ENCODE measurements around the gene DDOST. TPM values are rescaled to one million over a fixed set of nuclear protein-coding genes. Genes with fewer than 3 reads are reported as not detected.

The DDOST gene
- total RNA-seq, 2 experiments from 2014 or later = 140 to 159 TPM

GRCh38 chr1:20658166-20658915, 2.8 kb downstream of the DDOST start:
- TF ChIP-seq CTCF (IDR thresholded peaks at IDR 0.05) = no peak
- peaks cover 36% of the 10 kb centered on the region for H3K4me1 Mint-ChIP-seq (ENCODE audit: low read depth)
- intact Hi-C loops (cut with micrococcal nuclease) = no loop called here
- peak overlapping the region; percentile 85 for H3K4me3 Mint-ChIP-seq
- peaks cover 54% of the 10 kb centered on the region for H3K36me3 Mint-ChIP-seq (ENCODE audit: low read depth)
- H3K27ac Mint-ChIP-seq = peak overlapping the region; percentile 99
- ATAC-seq (no peak), DNase-seq (peak; percentile 23)
- ChIA-PET CTCF (interaction anchor here (0.8 kb wide), 1 partner anchor 37 kb away, joined by 3 read pairs; no protein-coding TSS in a partner anchor), POLR2A (interaction anchor here (0.6 to 3.6 kb wide), 3 partner anchors 10 to 162 kb away, joined by 3 to 19 read pairs (median 3); partner anchors contain the start of gene MUL1)
- H3K27me3 Mint-ChIP-seq = no peaks in the 10 kb centered on the region
- H3K9me3 Mint-ChIP-seq = no peaks in the 10 kb centered on the region

- Mint-ChIP-seq H3K27me3 (no peaks in the 10 kb centered on the region), H3K4me3 (no peak overlapping the region), H3K9me3 (no peaks in the 10 kb centered on the region), H3K4me1 (ENCODE audit: low read depth) (peaks cover 28% of the 10 kb centered on the region), H3K27ac (peak overlapping the region; percentile 77), H3K36me3 (ENCODE audit: low read depth) (peaks cover 66% of the 10 kb centered on the region)
- TF ChIP-seq CTCF (IDR thresholded peaks at IDR 0.05) = no peak
- intact Hi-C loops (cut with micrococcal nuclease) = no loop called here
- ATAC-seq = no peak
- ChIA-PET POLR2A (interaction anchor here (1.0 kb wide), 1 partner anchor 11 kb away, joined by 4 read pairs; no protein-coding TSS in a partner anchor), CTCF (interaction anchor here (2.5 kb wide), 1 partner anchor 40 kb away, joined by 6 read pairs; no protein-coding TSS in a partner anchor)
- no peak for DNase-seq
Observed at GRCh38 chr1:20657024-20657423, 4.1 kb downstream of the DDOST start.

GRCh38 chr1:20654104-20654690, 7.0 kb downstream of the DDOST start:
- H3K4me1 Mint-ChIP-seq (ENCODE audit: low read depth) = peaks cover 15% of the 10 kb centered on the region

GRCh38 chr1:20652300-20652699, 8.9 kb downstream of the DDOST start:
- no peaks in the 10 kb centered on the region for H3K9me3 Mint-ChIP-seq
- POLR2A ChIA-PET = interaction anchor here (1.6 kb wide), 1 partner anchor 14 kb away, joined by 5 read pairs; no protein-coding TSS in a partner anchor
- no peak for DNase-seq
- no peaks in the 10 kb centered on the region for H3K27me3 Mint-ChIP-seq
- H3K36me3 Mint-ChIP-seq (ENCODE audit: low read depth) = peaks cover 68% of the 10 kb centered on the region
- peaks cover 2% of the 10 kb centered on the region for H3K4me1 Mint-ChIP-seq (ENCODE audit: low read depth)
- CTCF ChIA-PET = interaction anchor here (1.2 kb wide), 1 partner anchor 18 kb away, joined by 3 read pairs; no protein-coding TSS in a partner anchor
- intact Hi-C loops (cut with micrococcal nuclease) = no loop called here
- no peak overlapping the region for H3K4me3 Mint-ChIP-seq
- TF ChIP-seq CTCF (IDR thresholded peaks at IDR 0.05) = no peak
- H3K27ac Mint-ChIP-seq = no peak overlapping the region
- no peak for ATAC-seq

More at GRCh38 chr1:20654104-20654690, 7.0 kb downstream of the DDOST start:
- DNase-seq (no peak), ATAC-seq (no peak)
- no peak overlapping the region for H3K27ac Mint-ChIP-seq
- no peak overlapping the region for H3K4me3 Mint-ChIP-seq
- ChIA-PET POLR2A (interaction anchor here (0.6 to 1.2 kb wide), 2 partner anchors 13 to 273 kb away, joined by 3 to 4 read pairs; no protein-coding TSS in a partner anchor), CTCF (interaction anchor here (0.9 kb wide), 1 partner anchor 43 kb away, joined by 3 read pairs; no protein-coding TSS in a partner anchor)
- H3K36me3 Mint-ChIP-seq (ENCODE audit: low read depth) = peaks cover 69% of the 10 kb centered on the region
- H3K27me3 Mint-ChIP-seq = no peaks in the 10 kb centered on the region
- intact Hi-C loops (cut with micrococcal nuclease) = no loop called here
- H3K9me3 Mint-ChIP-seq = no peaks in the 10 kb centered on the region
- TF ChIP-seq CTCF (IDR thresholded peaks at IDR 0.05) = no peak
